Activated T-helper 1 cell treated with anti-CD3 and anti-CD28 coated beads, Interleukin-12 subunit alpha, Interleukin-12 subunit beta, Interleukin-2, Interleukin-4 antibody, amounts not matched to agents 30 ng/mL and 10 ng/mL and 1 ng/mL, durations not matched to agents 14 hours and 24 hours and 36 hours (primary cell): ENCODE data around the gene GASK1A. TPM values are rescaled to one million over a fixed set of nuclear protein-coding genes. Genes with fewer than 3 reads are reported as not detected.
"Not testable (repeated sequence)": the region's sequence is repeated elsewhere in the genome, so short reads cannot be mapped to it uniquely, and the experiment has no call there.

Experiments used
- DNase-seq: peaks from one replicate; pipeline ENCODE4 v3.0.0; 2021; ENCODE audit warnings: low spot score
- H3K27ac Mint-ChIP-seq: one replicate; pipeline ENCODE4 v1.8.0; 2021; ENCODE audit warnings: mild to moderate bottlenecking, mixed read lengths
- H3K27me3 Mint-ChIP-seq: one replicate; pipeline ENCODE4 v1.8.0; 2022; ENCODE audit warnings: mild to moderate bottlenecking, moderate library complexity, mixed read lengths; ENCODE audit not compliant: insufficient read depth
- H3K36me3 Mint-ChIP-seq: one replicate; pipeline ENCODE4 v1.8.0; 2021; ENCODE audit warnings: low read depth, mixed read lengths
- H3K4me1 Mint-ChIP-seq: one replicate; pipeline ENCODE4 v1.8.0; 2021; ENCODE audit warnings: low read depth, mixed read lengths
- H3K4me3 Mint-ChIP-seq: one replicate; pipeline ENCODE4 v1.8.0; 2021; ENCODE audit warnings: mild to moderate bottlenecking, moderate library complexity, mixed read lengths
- H3K9me3 Mint-ChIP-seq: one replicate; pipeline ENCODE4 v1.8.0; 2021; ENCODE audit warnings: mixed read lengths
- intact Hi-C: fragments of 100-400 bp; cut with micrococcal nuclease; formaldehyde crosslinking; loops from one replicate; pipeline ENCODE4 v1.15.1; 2024
- total RNA-seq: library from RNA; stranded (reverse); gene quantifications from 2 replicates; pipeline ENCODE4 v1.2.3, GENCODE V29; 2022

The GASK1A gene
- total RNA-seq, 1 donor from 2014 or later: not detected

- intact Hi-C loops: no loop called here
- H3K36me3 Mint-ChIP-seq: peaks cover 2% of the 10 kb centered on the region
- no peak overlapping the region for H3K4me3 Mint-ChIP-seq
- no peaks in the 10 kb centered on the region for H3K4me1 Mint-ChIP-seq
- H3K27me3 Mint-ChIP-seq: peaks cover 5% of the 10 kb centered on the region
- H3K9me3 Mint-ChIP-seq: peaks cover 70% of the 10 kb centered on the region
- no peak overlapping the region for H3K27ac Mint-ChIP-seq
- no peak for DNase-seq
Observed at GRCh38 chr3:43048470-43048869, 69.4 kb downstream of the GASK1A start.

DNA sequence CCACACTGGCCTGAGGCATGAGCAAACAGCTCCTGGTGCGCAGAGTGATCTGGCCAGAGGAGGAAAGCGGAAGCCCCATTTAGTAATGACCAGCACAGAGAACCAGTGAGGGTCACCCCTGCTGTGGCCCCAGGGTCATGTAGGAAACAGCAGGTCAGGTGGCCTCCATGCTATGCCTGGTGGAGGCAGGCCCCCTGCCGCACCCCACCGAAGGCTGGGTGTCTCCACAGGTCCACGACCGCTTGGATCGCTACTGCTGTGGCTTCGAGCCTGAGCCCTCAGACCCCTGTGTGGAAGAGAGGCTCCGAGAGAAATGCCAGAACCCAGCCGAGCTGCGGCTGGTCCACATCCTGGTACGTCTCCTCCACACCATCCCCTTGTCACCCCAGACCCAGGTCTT lies 74.2 kb downstream of the GASK1A start:
- Mint-ChIP-seq H3K4me1 (no peaks in the 10 kb centered on the region), H3K36me3 (no peaks in the 10 kb centered on the region), H3K27me3 (peaks cover 9% of the 10 kb centered on the region), H3K9me3 (peaks cover 39% of the 10 kb centered on the region), H3K27ac (no peak overlapping the region), H3K4me3 (no peak overlapping the region)
- intact Hi-C loops: no loop called here
- no peak for DNase-seq

DNA sequence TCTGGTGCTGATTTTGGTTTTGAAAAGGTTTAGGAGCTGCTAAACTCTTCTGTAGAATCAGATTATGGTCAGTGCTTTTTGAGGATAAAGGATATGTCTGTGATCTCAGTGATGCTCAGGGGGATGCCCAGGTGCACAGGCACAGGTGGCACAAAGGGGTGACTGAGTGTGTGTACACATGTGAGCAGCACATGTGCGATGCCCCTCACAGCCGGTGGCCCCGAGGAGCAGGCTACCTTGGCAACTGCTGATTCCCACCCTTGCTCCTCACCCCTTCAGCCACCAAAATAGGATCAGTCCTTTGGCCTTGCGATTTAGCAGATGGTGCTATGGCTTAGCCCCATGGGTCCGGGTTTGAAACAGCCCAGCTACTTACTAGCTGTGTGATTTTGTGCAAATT lies 75.6 kb downstream of the GASK1A start:
- H3K4me3 Mint-ChIP-seq: no peak overlapping the region
- peaks cover 28% of the 10 kb centered on the region for H3K9me3 Mint-ChIP-seq
- intact Hi-C loops: no loop called here
- peaks cover 9% of the 10 kb centered on the region for H3K27me3 Mint-ChIP-seq
- no peaks in the 10 kb centered on the region for H3K36me3 Mint-ChIP-seq
- H3K27ac Mint-ChIP-seq: no peak overlapping the region
- DNase-seq: no peak
- no peaks in the 10 kb centered on the region for H3K4me1 Mint-ChIP-seq

DNA sequence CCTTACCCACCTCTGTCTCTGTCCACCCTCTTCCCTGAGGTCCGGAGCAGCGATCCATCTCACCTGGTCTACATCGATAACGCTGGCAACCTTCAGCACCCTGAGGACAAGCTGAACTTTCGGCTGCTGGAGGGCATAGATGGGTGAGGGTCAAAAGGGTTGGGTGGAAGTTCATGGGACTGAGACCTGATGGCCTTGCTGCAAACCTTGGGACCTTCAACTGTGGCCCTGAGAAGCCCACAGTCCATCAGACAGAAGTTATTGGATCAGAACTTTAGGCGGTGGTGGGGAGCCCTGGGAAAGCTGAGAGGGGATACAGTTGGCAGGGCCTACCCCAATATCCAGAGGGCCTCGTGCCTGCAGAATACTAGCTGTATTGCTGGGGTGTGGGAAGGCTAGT lies 76.3 kb downstream of the GASK1A start:
- intact Hi-C loops: no loop called here
- Mint-ChIP-seq H3K27ac (no peak overlapping the region), H3K4me1 (no peaks in the 10 kb centered on the region), H3K4me3 (no peak overlapping the region), H3K9me3 (peaks cover 22% of the 10 kb centered on the region), H3K27me3 (peaks cover 9% of the 10 kb centered on the region), H3K36me3 (no peaks in the 10 kb centered on the region)
- DNase-seq: no peak

- Mint-ChIP-seq H3K36me3 (no peaks in the 10 kb centered on the region), H3K4me1 (no peaks in the 10 kb centered on the region), H3K4me3 (no peak overlapping the region), H3K9me3 (peaks cover 15% of the 10 kb centered on the region), H3K27me3 (peaks cover 6% of the 10 kb centered on the region), H3K27ac (no peak overlapping the region)
- no peak for DNase-seq
- intact Hi-C loops: no loop called here
Observed at GRCh38 chr3:43055806-43056770, 77.0 kb downstream of the GASK1A start.

- no peak overlapping the region for H3K27ac Mint-ChIP-seq
- no peak for DNase-seq
- no peaks in the 10 kb centered on the region for H3K4me1 Mint-ChIP-seq
- H3K36me3 Mint-ChIP-seq: no peaks in the 10 kb centered on the region
- peaks cover 2% of the 10 kb centered on the region for H3K27me3 Mint-ChIP-seq
- no peaks in the 10 kb centered on the region for H3K9me3 Mint-ChIP-seq
- H3K4me3 Mint-ChIP-seq: no peak overlapping the region
- intact Hi-C loops: no loop called here
Observed at GRCh38 chr3:43059456-43059855, 80.3 kb downstream of the GASK1A start.

DNA sequence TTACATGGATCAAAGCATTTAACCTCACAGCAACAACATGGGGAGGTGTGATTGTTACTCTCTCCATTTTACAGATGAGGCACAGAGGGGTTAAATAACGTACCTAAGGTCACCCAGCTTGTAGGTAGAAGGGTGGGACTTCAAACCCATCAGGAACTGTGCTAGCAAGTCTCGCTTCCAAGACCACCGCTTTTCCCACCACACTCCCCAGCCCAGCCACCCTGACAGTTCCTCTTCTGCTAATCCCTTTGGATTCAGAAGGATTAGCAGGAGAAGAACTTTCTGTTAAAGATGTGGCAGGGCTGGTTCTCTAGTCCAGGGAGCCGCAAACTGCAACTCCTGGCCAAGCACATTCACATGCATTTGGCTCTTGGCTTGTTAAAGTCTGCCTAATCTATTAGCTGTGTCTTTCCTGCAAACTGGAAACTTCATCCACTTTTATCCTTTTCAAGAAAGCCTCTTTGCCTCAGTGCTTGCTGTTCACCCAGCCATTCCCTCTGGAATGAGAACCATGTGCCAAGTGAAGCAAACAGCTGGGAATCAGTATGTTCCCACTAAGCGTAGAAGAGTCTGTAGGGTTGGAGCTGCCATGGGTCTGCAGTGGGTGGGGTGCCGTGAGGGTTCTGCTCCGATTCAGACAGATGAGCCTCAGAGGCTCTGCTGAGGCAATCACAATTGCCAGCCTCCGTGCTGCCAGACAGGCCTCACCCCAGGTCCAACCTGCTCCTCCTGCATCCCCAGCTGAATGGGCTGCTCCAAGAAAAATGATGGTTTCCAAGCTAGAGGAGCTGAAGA lies 82.2 kb downstream of the GASK1A start:
- no peak overlapping the region for H3K27ac Mint-ChIP-seq
- H3K4me3 Mint-ChIP-seq: no peak overlapping the region
- no peaks in the 10 kb centered on the region for H3K4me1 Mint-ChIP-seq
- H3K9me3 Mint-ChIP-seq: no peaks in the 10 kb centered on the region
- H3K36me3 Mint-ChIP-seq: no peaks in the 10 kb centered on the region
- DNase-seq: no peak
- intact Hi-C loops: no loop called here
- H3K27me3 Mint-ChIP-seq: peaks cover 2% of the 10 kb centered on the region

DNA sequence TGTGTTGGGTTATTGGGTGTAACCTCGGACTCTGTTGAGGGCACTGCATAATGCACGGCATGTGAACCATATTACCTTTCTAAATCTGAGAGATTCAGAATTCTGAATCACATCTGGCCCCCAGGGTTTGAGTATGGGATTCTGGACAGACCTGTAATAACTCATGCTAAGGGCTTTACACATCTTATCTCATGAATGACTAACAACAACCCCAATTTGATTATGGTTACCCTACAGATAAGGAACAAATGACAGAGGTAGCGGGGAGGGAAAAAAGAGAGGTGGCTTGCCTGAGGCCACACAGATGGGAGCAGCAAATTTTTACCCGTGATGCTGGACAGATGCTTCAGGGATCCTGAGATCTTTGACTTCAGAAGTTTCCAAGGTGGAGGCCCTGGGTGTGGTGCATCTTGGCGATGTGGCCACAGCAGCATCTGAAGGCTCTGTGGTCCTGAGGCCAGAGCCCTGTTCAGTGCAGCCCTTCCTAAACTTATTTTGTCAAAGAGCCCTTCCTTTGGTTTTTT lies 83.0 kb downstream of the GASK1A start:
- intact Hi-C loops: no loop called here
- no peaks in the 10 kb centered on the region for H3K36me3 Mint-ChIP-seq
- H3K4me3 Mint-ChIP-seq: no peak overlapping the region
- no peak for DNase-seq
- no peaks in the 10 kb centered on the region for H3K9me3 Mint-ChIP-seq
- H3K4me1 Mint-ChIP-seq: no peaks in the 10 kb centered on the region
- no peak overlapping the region for H3K27ac Mint-ChIP-seq
- H3K27me3 Mint-ChIP-seq: peaks cover 2% of the 10 kb centered on the region

DNA sequence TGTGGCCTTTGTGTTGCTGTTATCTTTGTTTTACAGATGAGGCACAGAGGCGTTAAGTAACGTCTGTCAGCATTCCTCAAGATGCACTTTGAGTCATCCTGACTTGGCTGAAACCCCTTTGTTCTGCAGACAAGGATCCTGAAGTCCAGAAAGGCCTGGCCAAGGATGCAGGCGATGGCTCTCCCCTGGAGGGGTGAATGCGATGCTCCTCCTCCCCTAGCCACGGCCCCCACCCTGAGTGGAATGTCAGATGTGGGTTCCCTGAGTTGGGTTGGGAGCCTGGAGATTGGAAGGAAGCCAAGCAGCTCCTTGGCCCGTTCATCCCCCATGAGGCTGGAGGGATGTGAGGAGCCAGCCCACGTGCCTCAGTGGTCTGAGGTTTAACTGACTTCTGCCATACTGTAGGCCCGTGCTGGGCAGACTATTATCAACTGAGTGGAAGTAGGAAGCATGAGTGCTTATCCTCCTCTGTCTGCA lies 83.5 kb downstream of the GASK1A start:
- Mint-ChIP-seq H3K4me1 (no peaks in the 10 kb centered on the region), H3K4me3 (no peak overlapping the region), H3K36me3 (no peaks in the 10 kb centered on the region), H3K9me3 (no peaks in the 10 kb centered on the region), H3K27me3 (peaks cover under 1% of the 10 kb centered on the region), H3K27ac (no peak overlapping the region)
- DNase-seq: no peak
- intact Hi-C loops: no loop called here

DNA sequence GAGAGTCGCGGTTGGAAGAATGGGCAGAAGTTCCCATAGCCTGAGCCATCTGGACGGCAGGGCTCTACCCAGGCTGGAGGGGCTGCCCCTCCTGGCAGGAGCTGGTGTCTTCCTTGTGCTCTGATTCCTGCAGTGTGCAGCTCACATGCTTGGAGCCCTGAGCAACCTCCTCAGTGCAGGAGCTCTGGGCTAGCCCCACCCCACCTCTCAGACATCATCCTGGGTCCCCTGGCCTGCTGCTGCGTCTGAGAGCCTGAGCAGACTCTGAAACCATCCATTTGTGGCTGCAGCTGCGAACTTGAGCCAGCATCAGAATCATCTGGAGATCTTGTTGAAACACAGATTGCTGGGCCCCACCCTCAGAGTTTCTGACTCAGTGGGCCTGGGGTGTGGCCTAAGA lies 84.0 kb downstream of the GASK1A start:
- H3K36me3 Mint-ChIP-seq: no peaks in the 10 kb centered on the region
- H3K27ac Mint-ChIP-seq: no peak overlapping the region
- no peak overlapping the region for H3K4me3 Mint-ChIP-seq
- H3K4me1 Mint-ChIP-seq: no peaks in the 10 kb centered on the region
- DNase-seq: no peak
- H3K27me3 Mint-ChIP-seq: no peaks in the 10 kb centered on the region
- intact Hi-C loops: no loop called here
- H3K9me3 Mint-ChIP-seq: no peaks in the 10 kb centered on the region

- H3K4me1 Mint-ChIP-seq, DNase-seq, H3K27me3 Mint-ChIP-seq, H3K36me3 Mint-ChIP-seq, H3K9me3 Mint-ChIP-seq, intact Hi-C loops, H3K27ac Mint-ChIP-seq, H3K4me3 Mint-ChIP-seq: not testable (repeated sequence)
Observed at GRCh38 chr3:43070670-43071069, 91.6 kb downstream of the GASK1A start.

DNA sequence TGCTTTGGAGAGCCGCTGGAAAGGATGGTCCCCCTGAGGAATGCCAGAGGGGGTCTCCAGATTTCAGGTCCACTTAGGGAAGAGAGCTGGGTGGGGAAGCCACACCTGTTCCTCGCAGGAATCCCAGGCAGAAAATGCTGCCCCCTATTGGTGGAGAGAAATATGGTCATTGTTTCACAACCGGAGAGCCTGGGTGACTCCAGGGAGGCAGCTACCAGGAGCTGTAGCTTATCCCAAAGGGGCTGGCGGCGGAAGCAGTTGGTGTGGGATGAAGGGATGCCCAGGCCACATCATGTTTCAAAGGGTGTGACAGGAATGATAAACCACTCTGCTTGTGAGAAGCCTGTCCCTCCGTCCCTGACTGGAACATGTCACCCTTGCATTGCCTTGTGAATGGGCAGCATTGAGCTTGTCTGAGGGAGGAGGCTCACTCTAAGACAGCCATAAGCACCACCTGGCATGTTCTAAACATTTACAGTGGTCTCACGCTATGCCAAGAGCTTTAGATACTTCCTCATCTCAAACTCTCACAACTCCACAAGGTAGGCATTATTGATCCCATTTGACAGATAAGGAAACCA lies 92.3 kb downstream of the GASK1A start:
- no peak for DNase-seq
- H3K4me3 Mint-ChIP-seq: no peak overlapping the region
- H3K27ac Mint-ChIP-seq: no peak overlapping the region
- H3K36me3 Mint-ChIP-seq: no peaks in the 10 kb centered on the region
- intact Hi-C loops: no loop called here
- H3K4me1 Mint-ChIP-seq: no peaks in the 10 kb centered on the region
- no peaks in the 10 kb centered on the region for H3K9me3 Mint-ChIP-seq
- H3K27me3 Mint-ChIP-seq: no peaks in the 10 kb centered on the region

- Mint-ChIP-seq H3K9me3 (no peaks in the 10 kb centered on the region), H3K4me3 (no peak overlapping the region), H3K27ac (no peak overlapping the region), H3K27me3 (no peaks in the 10 kb centered on the region), H3K36me3 (no peaks in the 10 kb centered on the region), H3K4me1 (no peaks in the 10 kb centered on the region)
- DNase-seq: no peak
- intact Hi-C loops: no loop called here
Observed at GRCh38 chr3:43072361-43072760, 93.2 kb downstream of the GASK1A start.
